Measurements from ENCODE around the gene CCDC142.
"Not testable (repeated sequence)": the region's sequence is repeated elsewhere in the genome, so short reads cannot be mapped to it uniquely, and the experiment has no call there.

The CCDC142 gene

GRCh38 chr2:74444498-74445318 lies 38.1 kb downstream of the CCDC142 start:
- in situ Hi-C loops (cut with HindIII; ENCODE audit: low sequenced_read_pairs) = no loop called here
- TF ChIP-seq CTCF (IDR thresholded peaks at IDR 0.05; ENCODE audit: low read depth, low read length) = no peak
- no peak overlapping the region for H3K4me3 ChIP-seq (ENCODE audit: low read depth, low read length)
- DNase-seq (ENCODE audit: low read depth, low spot score) = no peak

GRCh38 chr2:74442483-74443297 lies 40.1 kb downstream of the CCDC142 start:
- in situ Hi-C loops (cut with HindIII; ENCODE audit: low sequenced_read_pairs); DNase-seq (ENCODE audit: low read depth, low spot score); H3K4me3 ChIP-seq (ENCODE audit: low read depth, low read length): not testable (repeated sequence)

GRCh38 chr2:74441690-74442482 lies 40.9 kb downstream of the CCDC142 start, which contains the start of gene RTKN:
Gene RTKN (minus strand): TSS chr2:74441937. CDS start chr2:74441816, 121 bp downstream.
- no peak for TF ChIP-seq CTCF (IDR thresholded peaks at IDR 0.05; ENCODE audit: low read depth, low read length)
- no peak for DNase-seq (ENCODE audit: low read depth, low spot score)
- in situ Hi-C loops (cut with HindIII; ENCODE audit: low sequenced_read_pairs) = no loop called here
- H3K4me3 ChIP-seq (ENCODE audit: low read depth, low read length) = peak within 1 kb of the TSS; percentile 61

DNA sequence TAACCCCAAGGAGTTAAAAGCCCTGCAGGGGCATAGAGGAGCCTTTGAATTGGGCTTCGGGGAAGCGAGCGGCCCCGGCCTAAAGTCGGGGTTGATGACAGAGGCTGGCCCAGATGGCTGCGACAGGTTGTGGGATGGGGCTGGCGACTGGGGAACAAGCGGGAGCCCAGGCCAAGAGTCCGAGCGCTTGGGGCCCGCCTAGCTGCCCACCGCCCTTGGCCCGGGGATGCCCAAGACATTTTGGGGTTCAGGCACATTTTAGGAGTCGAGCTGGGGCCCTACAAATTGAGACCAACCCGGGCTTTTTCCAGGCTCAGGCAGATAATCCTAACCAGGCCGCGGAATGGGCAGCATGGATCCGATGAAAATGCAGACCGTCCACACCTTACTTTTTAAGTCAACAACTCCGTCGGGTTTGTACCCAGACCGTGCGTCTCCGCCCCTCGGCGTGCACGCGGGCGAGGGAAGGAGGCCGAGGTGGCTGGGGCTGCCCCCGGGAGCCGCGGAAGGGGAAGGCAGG lies 41.6 kb downstream of the CCDC142 start:
- peak overlapping the region; percentile 5 for H3K4me3 ChIP-seq (ENCODE audit: low read depth, low read length)
- no peak for DNase-seq (ENCODE audit: low read depth, low spot score)
- in situ Hi-C loops (cut with HindIII; ENCODE audit: low sequenced_read_pairs) = no loop called here
- TF ChIP-seq CTCF (IDR thresholded peaks at IDR 0.05; ENCODE audit: low read depth, low read length) = no peak

DNA sequence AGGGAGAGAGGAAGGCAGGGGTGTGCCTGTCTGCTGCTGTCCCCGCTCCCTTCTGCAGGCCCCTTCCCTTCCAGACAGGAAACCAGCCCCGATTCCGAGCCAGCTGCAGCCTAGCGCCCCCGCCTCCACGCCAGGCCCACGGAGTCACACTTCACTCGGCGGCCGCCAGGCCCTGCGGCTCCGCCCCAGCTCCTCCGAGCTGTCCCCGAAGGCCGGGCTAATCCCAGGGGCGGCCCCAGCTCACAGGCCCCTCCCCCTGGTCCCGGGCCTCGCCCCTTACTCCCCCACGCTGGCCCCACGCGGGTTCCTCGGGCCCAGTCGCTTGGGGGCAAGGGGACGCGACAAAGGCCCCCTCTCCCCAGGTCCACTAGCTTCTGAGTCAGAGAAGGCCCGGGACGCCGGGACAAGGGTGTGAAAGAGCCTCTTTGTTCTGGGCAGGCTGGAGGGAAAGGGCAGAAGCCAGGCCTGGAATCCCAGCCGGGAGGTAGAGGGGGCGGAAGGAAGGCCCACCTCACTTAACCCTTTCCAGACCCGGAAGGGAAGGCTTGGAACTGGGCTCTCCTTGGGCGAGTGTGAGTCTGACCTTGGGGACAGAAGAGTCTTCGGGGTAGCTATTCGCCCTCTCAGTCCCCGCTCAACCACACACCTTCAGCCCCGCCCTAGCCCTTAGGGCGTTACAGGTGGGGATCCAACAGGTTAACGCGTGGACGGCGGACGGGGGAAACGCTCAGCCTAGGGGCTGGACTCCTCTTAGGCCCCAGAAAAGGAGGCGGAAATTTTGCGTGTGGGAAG lies 42.2 kb downstream of the CCDC142 start:
- TF ChIP-seq CTCF (IDR thresholded peaks at IDR 0.05; ENCODE audit: low read depth, low read length) = peak; percentile 29
- in situ Hi-C loops (cut with HindIII; ENCODE audit: low sequenced_read_pairs) = no loop called here
- DNase-seq (ENCODE audit: low read depth, low spot score) = peak; percentile 78
- H3K4me3 ChIP-seq (ENCODE audit: low read depth, low read length) = peak overlapping the region; percentile 61

- DNase-seq (ENCODE audit: low read depth, low spot score) = peak; percentile 51
- H3K4me3 ChIP-seq (ENCODE audit: low read depth, low read length) = peak overlapping the region; percentile 61
- in situ Hi-C loops (cut with HindIII; ENCODE audit: low sequenced_read_pairs) = no loop called here
- no peak for TF ChIP-seq CTCF (IDR thresholded peaks at IDR 0.05; ENCODE audit: low read depth, low read length)
Measured at GRCh38 chr2:74439803-74440377, 42.9 kb downstream of the CCDC142 start.

All from astrocyte of the spinal cord (primary cell).